KMS-11 (cell line): Measurements from ENCODE around the gene PILRA.

Experiments used
- H2AFZ ChIP-seq: fragments of 200-600 bp; sonication (generic); 2 replicates; pipeline ENCODE4 v1.6.1; 2016; ENCODE audit warnings: antibody characterized with exemption, mixed run types, low read depth
- H3K27ac ChIP-seq: fragments of 200-600 bp; sonication (generic); 2 replicates; pipeline ENCODE4 v1.6.1; 2016; ENCODE audit warnings: mild to moderate bottlenecking, mixed run types
- H3K27me3 ChIP-seq: fragments of 200-600 bp; sonication (generic); 2 replicates; pipeline ENCODE4 v1.6.1; 2017; ENCODE audit warnings: mild to moderate bottlenecking, low read depth, mixed run types, moderate library complexity; ENCODE audit not compliant: insufficient read depth
- H3K36me3 ChIP-seq: fragments of 200-600 bp; sonication (generic); 2 replicates; pipeline ENCODE4 v1.6.1; 2017; ENCODE audit warnings: mild to moderate bottlenecking, mixed run types; ENCODE audit not compliant: insufficient read depth
- H3K4me1 ChIP-seq: fragments of 200-600 bp; sonication (generic); 2 replicates; pipeline ENCODE4 v1.6.1; 2016; ENCODE audit warnings: mild to moderate bottlenecking, low read depth, mixed run types; ENCODE audit not compliant: poor library complexity, severe bottlenecking
- H3K4me2 ChIP-seq: fragments of 200-600 bp; sonication (generic); 2 replicates; pipeline ENCODE4 v1.7.0; 2016; ENCODE audit warnings: mild to moderate bottlenecking, mixed run types
- H3K4me3 ChIP-seq: fragments of 200-600 bp; sonication (generic); IDR thresholded peaks from 2 replicates; pipeline ENCODE4 v1.6.1; 2017; ENCODE audit warnings: low read depth, low read length, mixed read lengths; ENCODE audit not compliant: insufficient read depth
- H3K79me2 ChIP-seq: fragments of 200-600 bp; sonication (generic); 2 replicates; pipeline ENCODE4 v1.6.1; 2016; ENCODE audit warnings: low read depth, mixed run types; ENCODE audit not compliant: insufficient read depth
- H3K9ac ChIP-seq: fragments of 200-600 bp; sonication (generic); 2 replicates; pipeline ENCODE4 v1.6.1; 2016; ENCODE audit warnings: mild to moderate bottlenecking, mixed run types
- H4K20me1 ChIP-seq: fragments of 200-600 bp; sonication (generic); 2 replicates; pipeline ENCODE4 v1.6.1; 2016; ENCODE audit warnings: mild to moderate bottlenecking, mixed run types; ENCODE audit not compliant: insufficient read depth
- CTCF ChIP-seq: fragments of 200-600 bp; sonication (generic); conservative IDR thresholded peaks from 2 replicates; pipeline ENCODE4 v1.6.1; 2017; ENCODE audit warnings: low read depth, mild to moderate bottlenecking, antibody characterized with exemption, low read length, moderate library complexity, mixed read lengths

Gene PILRA

GRCh38 chr7:100432621-100433275 is 59.5 kb downstream of the PILRA start:
- H3K9ac ChIP-seq, result no peak overlapping the region
- H4K20me1 ChIP-seq, result no peaks in the 10 kb centered on the region
- H3K4me2 ChIP-seq, result 0 out of 2 replicates have a peak overlapping the region, but pooled peaks have one; percentile 4
- no peak overlapping the region for H2AFZ ChIP-seq
- no peak for TF ChIP-seq CTCF
- H3K79me2 ChIP-seq, result peaks cover 49% of the 10 kb centered on the region
- peak overlapping the region; percentile 23; the same call in 1 of the 2 replicates for H3K27ac ChIP-seq
- H3K4me1 ChIP-seq, result peaks cover 42% of the 10 kb centered on the region
- no peak overlapping the region for H3K4me3 ChIP-seq
- H3K36me3 ChIP-seq, result peaks cover 4% of the 10 kb centered on the region; the same call in 1 of the 2 replicates
- H3K27me3 ChIP-seq, result no peaks in the 10 kb centered on the region

DNA sequence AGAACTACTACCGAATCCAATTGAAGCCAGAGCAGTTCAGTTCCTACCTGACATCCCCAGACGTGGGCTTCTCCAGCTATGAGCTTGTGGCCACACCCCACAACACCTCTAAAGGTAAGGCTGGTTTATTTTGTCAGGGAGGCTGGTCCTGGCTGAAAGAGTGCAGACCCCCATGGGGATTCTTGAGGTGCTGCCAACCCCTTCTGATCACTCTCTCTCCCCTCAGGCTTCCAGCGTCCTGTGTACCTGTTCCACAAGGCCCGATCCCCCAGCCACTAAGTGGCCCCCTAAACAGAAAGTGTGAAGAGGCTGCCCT is 59.9 kb downstream of the PILRA start:
- Histone ChIP-seq H3K36me3 (peaks cover 4% of the 10 kb centered on the region; the same call in 1 of the 2 replicates), H3K4me3 (no peak overlapping the region), H2AFZ (no peak overlapping the region), H3K4me1 (peaks cover 39% of the 10 kb centered on the region), H3K27me3 (no peaks in the 10 kb centered on the region), H3K27ac (no peak overlapping the region), H3K4me2 (no peak overlapping the region), H3K79me2 (peaks cover 49% of the 10 kb centered on the region), H4K20me1 (no peaks in the 10 kb centered on the region), H3K9ac (no peak overlapping the region)
- no peak for TF ChIP-seq CTCF

DNA sequence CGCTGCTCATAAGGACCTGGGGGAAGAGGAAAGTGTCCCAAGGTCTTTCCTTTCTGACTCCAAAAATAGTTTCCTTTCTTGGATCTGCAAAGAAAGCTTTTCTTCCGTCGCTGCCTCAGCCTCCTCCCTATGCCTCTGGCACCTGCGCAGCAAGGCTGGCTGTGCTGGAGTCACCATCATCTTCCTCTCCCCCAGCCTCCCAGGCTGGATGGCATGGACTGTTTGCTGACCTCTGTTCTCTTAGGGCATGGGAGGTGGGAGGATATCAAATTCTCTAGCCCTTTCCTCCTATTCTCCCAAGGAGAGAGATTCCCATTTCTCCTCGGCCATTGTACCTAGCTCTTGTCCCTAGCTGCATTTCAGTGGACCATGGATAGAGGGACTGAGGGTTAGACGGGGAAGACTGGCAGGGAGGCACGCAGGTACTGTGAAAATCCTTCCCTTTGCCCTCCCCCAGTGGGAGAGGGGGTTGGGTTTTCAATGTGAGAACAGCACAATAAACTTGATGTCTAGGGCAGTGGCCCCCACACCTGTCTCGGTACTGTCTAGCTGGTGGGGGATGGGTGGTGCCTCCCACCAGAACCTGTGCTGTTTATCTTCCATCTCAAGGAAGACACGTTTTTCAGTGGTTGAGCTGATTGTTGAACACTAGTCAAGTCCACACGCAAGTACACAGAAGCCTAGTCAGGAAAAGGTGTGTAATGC is 60.5 kb downstream of the PILRA start:
- no peak for TF ChIP-seq CTCF
- H3K27ac ChIP-seq, result no peak overlapping the region
- H3K79me2 ChIP-seq, result peaks cover 49% of the 10 kb centered on the region
- no peak overlapping the region; the same call in 1 of the 2 replicates for H3K4me2 ChIP-seq
- no peaks in the 10 kb centered on the region for H3K27me3 ChIP-seq
- no peak overlapping the region for H3K9ac ChIP-seq
- H3K4me3 ChIP-seq, result no peak overlapping the region
- H3K36me3 ChIP-seq, result peaks cover 4% of the 10 kb centered on the region; the same call in 1 of the 2 replicates
- no peaks in the 10 kb centered on the region for H4K20me1 ChIP-seq
- no peak overlapping the region for H2AFZ ChIP-seq
- peaks cover 39% of the 10 kb centered on the region for H3K4me1 ChIP-seq

GRCh38 chr7:100434297-100435144 is 61.2 kb downstream of the PILRA start:
- Histone ChIP-seq H2AFZ (no peak overlapping the region), H3K27me3 (no peaks in the 10 kb centered on the region), H3K4me2 (peak overlapping the region; percentile 95), H3K4me3 (no peak overlapping the region), H3K4me1 (peaks cover 39% of the 10 kb centered on the region), H3K9ac (no peak overlapping the region; the same call in 1 of the 2 replicates), H3K79me2 (peaks cover 49% of the 10 kb centered on the region), H4K20me1 (no peaks in the 10 kb centered on the region), H3K36me3 (peaks cover 4% of the 10 kb centered on the region; the same call in 1 of the 2 replicates), H3K27ac (peak overlapping the region; percentile 77)
- no peak for TF ChIP-seq CTCF
